ENCODE results near the gene FADD.
A peak's percentile ranks its signal among the peaks of the same experiment; 100 is the strongest.

DNA sequence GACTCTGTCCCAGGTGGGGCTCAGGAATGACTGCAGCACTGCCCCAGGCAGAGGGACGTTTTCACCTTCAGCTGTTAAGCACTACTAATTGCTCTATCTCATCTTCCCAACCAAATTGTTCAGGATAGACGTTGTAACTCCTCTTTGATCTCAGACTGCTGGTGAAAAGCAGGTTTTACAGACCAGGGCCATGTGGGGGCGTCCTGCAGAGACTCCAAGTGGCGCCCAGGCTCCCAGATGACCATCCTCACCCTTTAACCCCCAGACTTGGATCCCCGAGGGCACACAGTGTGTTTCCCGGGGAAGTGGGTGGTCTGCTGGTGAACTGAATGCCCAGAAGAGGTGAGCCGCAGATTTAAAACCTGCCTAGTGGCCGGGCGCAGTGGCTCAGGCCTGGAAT lies 23.9 kb downstream of the FADD start:
- TF ChIP-seq EZH2phosphoT487 (conservative IDR thresholded peaks at IDR 0.05; ENCODE audit: low read length), result no peak
- TF ChIP-seq, protein P1, sequence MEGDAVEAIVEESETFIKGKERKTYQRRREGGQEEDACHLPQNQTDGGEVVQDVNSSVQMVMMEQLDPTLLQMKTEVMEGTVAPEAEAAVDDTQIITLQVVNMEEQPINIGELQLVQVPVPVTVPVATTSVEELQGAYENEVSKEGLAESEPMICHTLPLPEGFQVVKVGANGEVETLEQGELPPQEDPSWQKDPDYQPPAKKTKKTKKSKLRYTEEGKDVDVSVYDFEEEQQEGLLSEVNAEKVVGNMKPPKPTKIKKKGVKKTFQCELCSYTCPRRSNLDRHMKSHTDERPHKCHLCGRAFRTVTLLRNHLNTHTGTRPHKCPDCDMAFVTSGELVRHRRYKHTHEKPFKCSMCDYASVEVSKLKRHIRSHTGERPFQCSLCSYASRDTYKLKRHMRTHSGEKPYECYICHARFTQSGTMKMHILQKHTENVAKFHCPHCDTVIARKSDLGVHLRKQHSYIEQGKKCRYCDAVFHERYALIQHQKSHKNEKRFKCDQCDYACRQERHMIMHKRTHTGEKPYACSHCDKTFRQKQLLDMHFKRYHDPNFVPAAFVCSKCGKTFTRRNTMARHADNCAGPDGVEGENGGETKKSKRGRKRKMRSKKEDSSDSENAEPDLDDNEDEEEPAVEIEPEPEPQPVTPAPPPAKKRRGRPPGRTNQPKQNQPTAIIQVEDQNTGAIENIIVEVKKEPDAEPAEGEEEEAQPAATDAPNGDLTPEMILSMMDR (IDR thresholded peaks at IDR 0.05; ENCODE audit: insufficient read depth, low read length, poor library complexity, severe bottlenecking), result peak; percentile 24
